H1 (cell line): ENCODE measurements around the gene NUP98. TPM values are rescaled to one million over a fixed set of nuclear protein-coding genes. Genes with fewer than 3 reads are reported as not detected.

ENCODE experiments used
- ATF3 ChIP-seq: IDR thresholded peaks from 2 replicates; pipeline ENCODE4 v1.6.1; 2011; ENCODE audit warnings: low read depth, mild to moderate bottlenecking, low read length; ENCODE audit not compliant: insufficient read depth
- CEBPB ChIP-seq: IDR thresholded peaks from 2 replicates; pipeline ENCODE4 v1.6.1; 2012; ENCODE audit warnings: low read depth, low read length
- PHF8 ChIP-seq: fragments of 200-600 bp; sonication (generic); conservative IDR thresholded peaks from 2 replicates; pipeline ENCODE4 v1.7.1; 2012; ENCODE audit warnings: low read depth, mild to moderate bottlenecking, inconsistent platforms, low read length, moderate library complexity
- SP1 ChIP-seq: IDR thresholded peaks from 2 replicates; pipeline ENCODE4 v1.6.1; 2011; ENCODE audit warnings: low read depth, low read length
- TCF12 ChIP-seq: IDR thresholded peaks from 2 replicates; pipeline ENCODE4 v1.6.1; 2011; ENCODE audit warnings: low read depth, mild to moderate bottlenecking, low read length
- polyA plus RNA-seq, 7 experiments: library from polyadenylated mRNA; depleted of rRNA in 3 of 7; stranded (reverse) in 5 of 7; unstranded in 2 of 7; fragments of >200 nt in 5 of 7; fragments of 200-250 nt in 2 of 7; gene quantifications; 1 replicate in 5 of 7; 2 replicates in 1 of 7; 4 replicates in 1 of 7; pipeline versions ENCODE4 v1.2.1 to v1.2.3, GENCODE V29; 2011 to 2013; ENCODE audit warnings: missing spikeins in 2 of 7, mixed read lengths in 2 of 7
- total RNA-seq: library from RNA; stranded (reverse); fragmentation: NEBNext Ultra II Directional; extraction: Animal tissue kit (Norgen Biotek cat#: 25700); gene quantifications from 2 replicates; pipeline ENCODE4 v1.2.1, GENCODE V29; 2021

The NUP98 gene
- total and polyA plus RNA-seq, 2 of the 8 experiments (the other 6 are each of a cell fraction or from before 2014, with no cell fraction given) = 98.6 to 261 TPM

- TF ChIP-seq TCF12 (no peak), SP1 (no peak), PHF8 (no peak), CEBPB (no peak), ATF3 (no peak)
- TF ChIP-seq, all 59 proteins: peak for 0
Observed at GRCh38 chr11:3833449-3833848, 36.1 kb upstream of the NUP98 start (continued).
